SK-MEL-5 (cell line): ENCODE results near the gene VPS37B. TPM values are rescaled to one million over a fixed set of nuclear protein-coding genes. Genes with fewer than 3 reads are reported as not detected.

Source experiments
- DNase-seq: peaks from one replicate; pipeline ENCODE4 v3.0.0-alpha.2; 2016; ENCODE audit warnings: low read depth, low spot score
- in situ Hi-C: cut with HindIII; loops from 2 replicates; pipeline ENCODE4 v1.10.0; 2016; ENCODE audit warnings: low sequenced_read_pairs, high pct_unique_total_duplicates, low pct_unique_long_range_greater_than_20kb
- total RNA-seq: library from RNA; depleted of rRNA; stranded (reverse); fragments of >200 nt; shearing (Covaris generic); gene quantifications from 2 replicates; pipeline ENCODE4 v1.2.3, GENCODE V29; 2014

The VPS37B gene
- total RNA-seq, 1 experiment from 2014 or later = 39.3 TPM

DNA sequence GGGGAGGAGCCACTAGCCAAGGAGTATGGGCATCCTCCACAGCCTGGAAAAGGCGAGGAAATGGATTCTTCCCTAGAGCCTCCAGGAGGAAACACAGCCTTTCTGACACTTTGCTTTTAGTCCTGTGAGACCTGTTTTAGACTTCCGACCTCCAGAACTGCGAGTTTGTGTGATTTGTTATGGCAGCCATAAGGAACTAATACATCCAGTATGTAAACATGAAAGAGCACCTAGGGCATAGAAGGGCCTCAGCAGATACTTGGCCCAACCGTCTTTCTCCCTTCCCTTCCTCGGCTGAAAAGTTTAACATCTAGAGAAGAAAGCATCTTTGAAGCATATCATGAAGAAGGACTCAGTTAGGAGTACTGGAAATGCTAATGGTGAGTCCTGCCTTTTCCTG is 57.1 kb downstream of the VPS37B start:
- DNase-seq = no peak
- in situ Hi-C loops = no loop called here

DNA sequence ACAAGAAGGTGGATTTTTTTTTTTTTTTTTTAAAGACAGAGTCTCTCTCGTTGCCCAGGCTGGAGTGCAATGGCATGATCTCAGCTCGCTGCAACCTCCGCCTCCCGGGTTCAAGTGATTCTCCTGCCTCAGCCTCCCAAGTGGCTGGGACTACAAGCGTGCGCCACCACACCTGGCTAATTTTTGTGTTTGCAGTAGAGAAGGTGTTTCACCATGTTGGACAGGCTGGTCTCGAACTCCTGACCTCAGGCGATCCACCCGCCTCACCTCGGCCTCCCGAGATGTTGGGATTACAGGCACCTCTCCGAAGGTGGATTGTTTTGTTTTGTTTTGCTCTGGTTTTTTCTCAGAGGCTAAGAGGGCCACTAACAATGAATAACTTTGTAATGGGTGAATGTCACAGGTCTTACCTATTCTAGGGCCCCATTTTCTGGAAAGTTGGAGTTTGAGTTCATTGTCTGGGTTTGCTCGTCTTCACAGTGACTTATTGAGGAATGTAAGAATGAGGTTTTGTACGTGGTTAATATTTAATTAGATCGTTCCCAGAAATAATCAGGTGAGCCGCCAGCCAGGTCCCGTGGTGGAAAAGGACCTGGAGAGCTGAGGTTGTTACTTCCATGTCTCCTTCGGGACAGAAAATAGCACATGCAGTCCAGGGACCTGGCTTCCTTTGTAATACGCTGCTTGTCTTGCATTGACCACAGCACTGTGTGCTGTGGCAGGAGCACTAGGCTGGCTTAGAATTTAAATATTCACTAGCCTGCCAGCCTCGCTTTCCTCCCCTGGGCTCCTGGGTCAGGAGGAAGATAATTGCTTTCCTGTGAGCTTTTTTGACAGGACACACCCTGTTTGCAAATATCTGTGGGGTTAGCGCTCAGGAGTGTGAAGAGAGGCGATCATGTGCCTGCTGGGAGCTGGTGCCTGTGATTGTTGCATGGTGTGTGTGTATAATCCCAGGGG is 58.3 kb downstream of the VPS37B start:
- in situ Hi-C loops = no loop called here
- no peak for DNase-seq

DNA sequence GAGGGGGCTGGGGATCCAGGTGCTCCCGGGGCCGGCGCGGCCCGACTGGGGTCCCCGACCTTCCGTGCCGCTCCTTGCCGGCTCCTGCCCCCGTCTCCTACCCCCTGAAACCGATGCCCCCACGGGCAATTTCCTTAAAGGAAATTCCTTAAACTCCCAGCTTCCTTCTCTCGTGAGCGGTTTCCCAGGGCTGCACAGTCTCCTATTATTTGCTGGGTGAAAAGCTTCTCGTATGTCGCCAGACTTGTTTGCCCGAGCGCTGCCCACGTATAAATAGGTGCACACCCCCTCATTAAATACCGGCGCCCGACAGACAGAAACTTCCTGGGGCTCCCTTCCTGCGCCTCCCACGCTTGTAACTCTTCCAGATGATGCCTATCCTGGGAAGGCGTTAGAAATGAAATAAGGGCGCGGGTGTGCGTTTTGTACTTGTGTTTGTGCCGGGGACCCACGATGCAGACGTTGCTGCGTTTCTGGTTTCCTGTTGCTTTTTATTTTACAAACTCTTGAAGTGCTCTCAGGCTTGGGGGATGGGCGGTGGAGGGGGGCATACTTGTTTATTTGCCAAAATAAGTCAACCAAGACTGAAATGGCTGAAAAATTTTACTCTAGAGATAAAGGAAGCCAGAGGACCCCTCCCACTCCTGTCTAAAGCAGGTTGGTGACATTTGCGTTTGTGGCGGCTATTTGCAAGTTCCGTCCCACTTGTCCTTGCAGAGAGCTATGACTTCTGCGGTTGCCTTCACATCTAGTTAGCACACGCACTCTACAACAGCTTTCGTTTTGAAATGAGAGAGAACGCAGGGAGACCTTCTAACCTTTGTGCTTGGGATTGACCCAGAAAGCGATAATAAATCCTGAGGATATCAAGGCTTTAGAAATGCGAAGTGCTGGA is 59.6 kb downstream of the VPS37B start:
- in situ Hi-C loops = no loop called here
- DNase-seq = peak; percentile 23

DNA sequence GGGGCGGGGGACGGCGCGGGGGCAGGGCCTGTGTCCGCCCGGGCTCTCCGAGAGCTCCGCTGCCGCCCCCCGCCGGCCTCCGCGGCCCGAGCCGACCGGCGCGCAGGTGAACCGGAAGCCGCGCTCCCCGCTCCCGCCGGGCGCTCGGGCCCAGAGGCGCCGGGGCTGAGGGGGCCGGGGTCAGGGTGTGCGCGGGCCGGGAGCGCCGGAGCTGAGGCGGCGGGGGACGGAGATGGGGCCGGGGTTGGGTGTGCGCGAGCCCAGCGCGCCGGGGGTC is 60.2 kb downstream of the VPS37B start:
- DNase-seq = no peak
- in situ Hi-C loops = no loop called here

GRCh38 chr12:122834921-122835749 is 60.8 kb downstream of the VPS37B start, which contains the start of gene HIP1R:
Gene HIP1R, plus strand, starts transcription at chr12:122835457. Its CDS starts 94 bp downstream, at chr12:122835551.
- no peak for DNase-seq
- in situ Hi-C loops = no loop called here

GRCh38 chr12:122834104-122834920 is 61.6 kb downstream of the VPS37B start:
- in situ Hi-C loops = no loop called here
- DNase-seq = peak; percentile 57

GRCh38 chr12:122830517-122831214 is 65.3 kb downstream of the VPS37B start:
- DNase-seq = no peak
- in situ Hi-C loops = no loop called here

DNA sequence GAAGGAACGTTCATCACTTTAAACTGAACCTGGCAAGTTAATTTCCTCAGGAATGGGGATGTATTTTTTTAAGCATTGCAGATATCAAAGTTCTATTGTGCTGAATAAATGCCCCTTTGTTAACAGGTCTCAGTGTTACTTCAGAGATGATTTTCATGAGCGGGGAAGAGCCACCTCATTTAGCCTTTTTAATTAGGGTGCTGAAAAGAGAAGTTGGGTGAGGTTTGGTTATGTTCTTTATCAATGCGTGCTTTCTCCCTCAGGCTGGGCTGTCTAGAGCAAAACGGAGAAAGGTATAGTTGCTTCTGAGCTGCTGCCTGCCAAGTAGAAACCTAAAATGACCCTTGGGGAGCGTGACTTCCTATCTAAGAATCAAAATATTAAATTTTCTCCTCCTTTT is 68.7 kb downstream of the VPS37B start:
- in situ Hi-C loops = no loop called here

DNA sequence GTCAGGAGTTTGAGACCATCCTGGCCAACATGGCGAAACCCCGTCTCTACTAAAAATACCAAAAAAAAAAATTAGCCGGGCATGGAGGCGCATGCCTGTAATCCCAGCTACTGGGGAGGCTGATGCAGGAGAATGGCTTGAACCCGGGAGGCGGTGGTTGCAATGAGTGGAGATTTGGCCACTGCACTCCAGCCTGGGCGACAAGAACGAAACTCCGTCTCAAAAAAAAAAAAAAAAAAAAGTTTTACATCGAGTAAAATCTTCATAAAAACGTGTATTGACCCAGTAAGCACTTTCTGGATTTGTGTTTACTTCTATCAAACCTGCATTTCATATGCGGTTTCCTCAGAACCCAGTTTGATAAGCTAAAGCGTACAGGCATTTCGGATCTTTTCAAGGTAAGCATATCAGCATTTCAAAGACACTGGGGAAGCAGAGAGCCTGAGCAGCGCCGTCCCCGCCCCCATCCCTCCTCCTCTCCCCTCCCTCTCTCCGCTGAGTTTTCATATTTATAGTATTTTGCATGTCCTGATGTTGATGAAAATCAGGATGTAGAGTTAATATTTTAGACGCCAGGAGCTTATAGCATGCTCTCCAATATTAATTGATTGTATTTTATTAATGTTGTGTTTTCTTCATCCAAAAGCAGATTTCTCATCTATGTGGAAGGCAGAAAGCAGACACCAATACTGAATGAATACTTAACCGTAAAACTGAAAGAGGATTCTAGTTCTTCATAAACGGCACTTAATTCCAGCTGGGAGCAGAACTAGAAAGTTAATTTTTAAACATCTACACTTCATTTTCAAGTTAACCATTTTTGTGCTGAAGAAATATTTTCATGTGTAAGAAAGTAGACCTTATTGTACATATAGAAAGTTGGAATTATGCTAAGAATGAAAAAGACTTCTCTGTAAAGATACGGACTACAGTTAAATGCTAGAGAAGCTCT is 69.9 kb downstream of the VPS37B start:
- in situ Hi-C loops = no loop called here
- peak; percentile 49 for DNase-seq

More for the DNA sequence above, 68.7 kb downstream of the VPS37B start:
- peak; percentile 63 for DNase-seq

DNA sequence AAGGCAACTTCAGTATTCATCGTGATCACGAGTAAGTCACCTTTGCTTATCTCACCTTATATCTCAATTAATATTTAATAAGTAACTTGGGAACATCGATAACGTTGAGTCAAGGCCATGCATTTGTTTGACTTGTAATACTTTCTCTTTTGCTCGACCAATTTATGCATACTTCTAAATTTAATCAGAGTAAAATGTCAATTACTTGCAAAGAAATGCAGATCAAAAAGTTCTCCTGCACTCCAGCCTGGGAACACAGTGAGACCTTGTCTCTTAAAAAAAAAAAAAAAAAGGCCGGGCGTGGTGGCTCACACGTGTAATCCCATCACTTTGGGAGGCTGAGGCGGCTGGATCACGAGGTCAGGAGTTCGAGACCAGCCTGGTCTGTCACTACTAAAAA is 72.5 kb downstream of the VPS37B start:
- no peak for DNase-seq
- in situ Hi-C loops = no loop called here

GRCh38 chr12:122820838-122821271 is 75.1 kb downstream of the VPS37B start:
- in situ Hi-C loops = no loop called here
- no peak for DNase-seq

DNA sequence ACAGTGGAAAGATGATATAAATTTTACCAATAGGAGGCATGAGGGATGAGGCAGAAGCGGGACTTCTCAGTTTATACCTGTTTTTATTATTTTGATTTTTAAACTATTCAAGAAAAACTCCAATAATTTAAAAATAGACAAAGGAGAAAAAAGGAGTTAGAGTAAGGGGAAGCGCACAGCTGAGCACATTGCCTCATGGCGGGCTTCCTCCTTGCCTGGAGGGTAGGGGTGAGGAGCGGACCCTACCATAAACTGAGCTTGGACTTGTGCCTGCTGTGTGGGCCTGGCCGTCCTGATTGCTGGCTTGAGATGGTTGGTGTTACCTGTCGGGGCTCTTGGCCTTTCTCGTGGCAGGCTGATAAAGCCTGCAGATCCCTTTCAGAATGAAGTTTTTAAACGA is 75.8 kb downstream of the VPS37B start:
- no peak for DNase-seq
- in situ Hi-C loops = no loop called here

DNA sequence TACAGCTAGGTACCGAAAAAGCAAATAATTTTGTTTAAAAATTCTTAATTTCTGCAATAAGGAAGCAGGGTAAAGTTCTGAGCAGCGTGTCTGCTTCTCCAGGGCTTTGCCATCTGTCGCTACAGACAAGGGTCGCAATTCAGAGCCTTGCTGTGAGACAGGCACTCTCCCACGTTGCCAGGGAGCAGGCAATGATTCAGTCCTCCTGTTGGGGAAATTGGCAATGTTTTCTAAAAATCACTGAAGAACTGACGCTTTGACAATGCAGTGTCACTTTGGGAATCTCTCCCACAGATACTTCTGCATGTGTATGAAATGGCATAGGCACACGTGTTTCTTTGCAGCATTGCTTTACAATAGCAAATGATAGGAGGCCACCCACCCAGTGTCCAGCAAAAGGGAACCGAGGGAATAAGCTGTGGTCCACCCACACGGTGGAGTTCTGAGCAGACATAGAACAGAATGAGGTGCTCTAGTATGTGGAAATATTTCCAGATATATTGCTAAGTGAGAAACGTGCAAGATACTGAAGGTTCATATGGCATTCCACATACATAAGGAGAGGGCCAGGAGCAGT is 76.6 kb downstream of the VPS37B start:
- in situ Hi-C loops = no loop called here
- DNase-seq = no peak
